Glutamatergic neuron (in vitro differentiated cells): Measurements from ENCODE around the gene THSD4. TPM values are rescaled to one million over a fixed set of nuclear protein-coding genes. Genes with fewer than 3 reads are reported as not detected.

Experiments used
- DNase-seq: peaks from one replicate; pipeline ENCODE4 v3.0.0; 2022
- H3K27ac Mint-ChIP-seq: one replicate; pipeline ENCODE4 v1.8.0; 2020; ENCODE audit warnings: mild to moderate bottlenecking, mixed read lengths, inconsistent platforms; ENCODE audit not compliant: unreplicated experiment
- H3K27me3 Mint-ChIP-seq: one replicate; pipeline ENCODE4 v1.8.0; 2020; ENCODE audit warnings: mild to moderate bottlenecking, moderate library complexity, mixed read lengths, inconsistent platforms; ENCODE audit not compliant: unreplicated experiment
- H3K36me3 Mint-ChIP-seq: one replicate; pipeline ENCODE4 v1.8.0; 2020; ENCODE audit warnings: mild to moderate bottlenecking, mixed read lengths, inconsistent platforms; ENCODE audit not compliant: unreplicated experiment
- H3K4me1 Mint-ChIP-seq: one replicate; pipeline ENCODE4 v1.8.0; 2020; ENCODE audit warnings: mild to moderate bottlenecking, low read depth, mixed read lengths, inconsistent platforms; ENCODE audit not compliant: unreplicated experiment
- H3K4me3 Mint-ChIP-seq: one replicate; pipeline ENCODE4 v1.8.0; 2020; ENCODE audit warnings: mild to moderate bottlenecking, mixed read lengths, inconsistent platforms; ENCODE audit not compliant: unreplicated experiment
- H3K9me3 Mint-ChIP-seq: one replicate; pipeline ENCODE4 v1.8.0; 2020; ENCODE audit warnings: mild to moderate bottlenecking, moderate library complexity, mixed read lengths, inconsistent platforms; ENCODE audit not compliant: unreplicated experiment
- total RNA-seq: library from RNA; stranded (reverse); fragmentation: NEBNext Ultra II Directional; extraction: Animal tissue kit (Norgen Biotek cat#: 25700); gene quantifications from one replicate; pipeline ENCODE4 v1.2.1, GENCODE V29; 2021; ENCODE audit not compliant: unreplicated experiment
- TF ChIP-seq, protein P1 (sequence below): fragments of 200-600 bp; sonication (generic); IDR thresholded peaks from one replicate; pipeline ENCODE4 v1.5.0; 2021; ENCODE audit not compliant: partially characterized antibody, unreplicated experiment

THSD4 gene
- total RNA-seq, 1 donor from 2014 or later = 12.3 TPM

DNA sequence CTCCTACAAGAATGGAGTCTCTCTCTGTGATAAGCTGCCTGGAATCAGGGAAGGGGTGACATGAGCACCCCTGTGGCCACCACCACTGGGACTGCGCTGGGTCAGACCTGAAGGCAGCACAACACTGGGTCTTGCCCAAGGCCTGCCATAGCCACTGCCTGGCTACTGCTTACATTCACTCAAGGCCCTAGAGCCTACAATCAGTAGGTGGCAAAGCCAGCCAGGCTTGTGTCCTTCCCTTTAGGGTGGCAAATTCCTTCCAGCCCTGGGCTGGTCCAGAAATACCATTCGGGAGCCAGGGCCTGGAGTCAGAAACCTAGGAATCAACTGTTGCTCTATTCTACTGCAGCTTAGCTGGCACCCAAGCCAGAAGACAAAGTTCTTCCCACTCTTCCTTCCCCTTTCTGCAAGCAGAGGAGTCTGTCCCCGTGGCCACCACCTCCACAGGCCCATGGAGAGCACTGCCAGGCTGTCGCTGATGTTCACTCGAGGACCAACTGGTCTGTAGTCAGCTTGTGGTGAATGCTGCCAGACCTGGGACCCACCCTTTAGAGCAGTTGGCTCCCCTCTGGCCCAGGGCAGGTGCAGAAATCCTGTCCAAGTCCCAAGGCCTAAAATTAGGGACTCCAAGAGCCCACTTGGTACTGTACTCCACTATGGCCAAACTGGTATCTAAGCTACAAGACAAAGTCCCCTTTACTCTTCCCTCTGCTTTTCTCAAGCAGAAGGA lies 307.4 kb downstream of the THSD4 start:
- H3K9me3 Mint-ChIP-seq = peaks cover 2% of the 10 kb centered on the region
- TF ChIP-seq, protein P1, sequence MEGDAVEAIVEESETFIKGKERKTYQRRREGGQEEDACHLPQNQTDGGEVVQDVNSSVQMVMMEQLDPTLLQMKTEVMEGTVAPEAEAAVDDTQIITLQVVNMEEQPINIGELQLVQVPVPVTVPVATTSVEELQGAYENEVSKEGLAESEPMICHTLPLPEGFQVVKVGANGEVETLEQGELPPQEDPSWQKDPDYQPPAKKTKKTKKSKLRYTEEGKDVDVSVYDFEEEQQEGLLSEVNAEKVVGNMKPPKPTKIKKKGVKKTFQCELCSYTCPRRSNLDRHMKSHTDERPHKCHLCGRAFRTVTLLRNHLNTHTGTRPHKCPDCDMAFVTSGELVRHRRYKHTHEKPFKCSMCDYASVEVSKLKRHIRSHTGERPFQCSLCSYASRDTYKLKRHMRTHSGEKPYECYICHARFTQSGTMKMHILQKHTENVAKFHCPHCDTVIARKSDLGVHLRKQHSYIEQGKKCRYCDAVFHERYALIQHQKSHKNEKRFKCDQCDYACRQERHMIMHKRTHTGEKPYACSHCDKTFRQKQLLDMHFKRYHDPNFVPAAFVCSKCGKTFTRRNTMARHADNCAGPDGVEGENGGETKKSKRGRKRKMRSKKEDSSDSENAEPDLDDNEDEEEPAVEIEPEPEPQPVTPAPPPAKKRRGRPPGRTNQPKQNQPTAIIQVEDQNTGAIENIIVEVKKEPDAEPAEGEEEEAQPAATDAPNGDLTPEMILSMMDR = no peak
- H3K27ac Mint-ChIP-seq = no peak overlapping the region
- H3K4me1 Mint-ChIP-seq = no peaks in the 10 kb centered on the region
- DNase-seq = no peak
- H3K27me3 Mint-ChIP-seq = peaks cover 4% of the 10 kb centered on the region
- peaks cover 12% of the 10 kb centered on the region for H3K36me3 Mint-ChIP-seq
- no peak overlapping the region for H3K4me3 Mint-ChIP-seq

DNA sequence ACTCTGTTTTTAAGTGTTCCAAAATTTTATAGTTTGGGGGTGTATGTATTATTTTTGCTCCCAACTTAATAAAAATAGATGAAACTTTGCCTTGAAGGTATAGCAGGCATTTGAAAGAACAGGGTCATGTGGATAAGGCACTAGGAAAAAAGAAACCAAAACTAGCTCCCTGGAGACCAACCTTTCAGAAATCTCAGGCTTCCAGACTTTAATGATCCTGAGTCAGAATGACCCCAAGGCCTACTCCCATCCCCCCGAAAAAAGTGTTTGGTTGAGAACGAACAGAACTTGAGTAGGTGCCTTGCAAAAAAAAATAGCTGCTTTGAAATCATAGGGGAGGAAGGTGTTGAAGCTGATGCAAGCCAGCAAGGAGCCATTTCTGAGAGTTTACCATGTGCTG lies 309.5 kb downstream of the THSD4 start:
- Mint-ChIP-seq H3K4me1 (no peaks in the 10 kb centered on the region), H3K27me3 (peaks cover 4% of the 10 kb centered on the region), H3K27ac (no peak overlapping the region), H3K9me3 (peaks cover 2% of the 10 kb centered on the region), H3K4me3 (no peak overlapping the region), H3K36me3 (peaks cover 12% of the 10 kb centered on the region)
- no peak for DNase-seq
- TF ChIP-seq, protein P1 = no peak

DNA sequence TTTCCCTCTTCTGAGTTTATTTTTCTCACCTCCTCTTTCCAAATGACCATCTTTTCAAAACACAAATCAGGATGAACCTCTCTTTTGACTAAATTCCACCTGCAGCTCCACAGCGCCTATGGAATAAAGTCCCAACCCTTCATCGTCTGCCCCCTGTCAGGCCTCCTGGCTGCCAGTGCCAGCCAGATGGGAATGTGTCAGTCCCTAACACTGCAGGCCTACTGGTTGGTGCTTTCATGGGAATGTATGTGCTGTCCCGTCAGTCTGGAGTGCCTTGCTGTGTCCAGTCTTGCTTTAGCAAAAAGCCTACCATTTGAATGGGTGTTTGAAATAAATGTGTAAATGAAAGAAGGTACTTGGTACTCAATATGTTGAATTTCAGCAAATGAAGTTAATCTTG lies 310.1 kb downstream of the THSD4 start:
- Mint-ChIP-seq H3K9me3 (peaks cover 2% of the 10 kb centered on the region), H3K4me3 (no peak overlapping the region), H3K36me3 (peaks cover 12% of the 10 kb centered on the region), H3K4me1 (no peaks in the 10 kb centered on the region), H3K27me3 (peaks cover 4% of the 10 kb centered on the region), H3K27ac (no peak overlapping the region)
- TF ChIP-seq, protein P1 = no peak
- DNase-seq = no peak

DNA sequence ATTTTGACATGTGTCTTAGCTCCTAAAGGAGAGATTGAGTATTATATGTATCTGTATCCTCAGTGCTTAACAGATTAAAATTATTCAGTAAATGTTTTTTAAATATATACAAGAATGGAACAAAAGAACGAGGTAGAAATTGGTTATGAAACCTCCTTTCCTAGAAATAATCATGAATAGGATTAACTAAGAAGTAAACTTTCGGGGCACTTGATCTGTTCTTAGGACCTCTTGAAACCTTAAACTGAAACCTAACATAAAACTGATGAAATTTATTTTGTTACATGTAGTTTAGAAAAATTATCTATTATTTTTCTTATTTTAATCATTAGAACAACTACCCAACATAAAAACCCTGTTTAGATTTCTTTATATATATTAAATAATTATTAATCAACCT lies 311.5 kb downstream of the THSD4 start:
- Mint-ChIP-seq H3K4me1 (no peaks in the 10 kb centered on the region), H3K27ac (no peak overlapping the region), H3K27me3 (peaks cover 4% of the 10 kb centered on the region), H3K36me3 (peaks cover 5% of the 10 kb centered on the region), H3K4me3 (no peak overlapping the region), H3K9me3 (no peaks in the 10 kb centered on the region)
- TF ChIP-seq, protein P1 = no peak
- no peak for DNase-seq

DNA sequence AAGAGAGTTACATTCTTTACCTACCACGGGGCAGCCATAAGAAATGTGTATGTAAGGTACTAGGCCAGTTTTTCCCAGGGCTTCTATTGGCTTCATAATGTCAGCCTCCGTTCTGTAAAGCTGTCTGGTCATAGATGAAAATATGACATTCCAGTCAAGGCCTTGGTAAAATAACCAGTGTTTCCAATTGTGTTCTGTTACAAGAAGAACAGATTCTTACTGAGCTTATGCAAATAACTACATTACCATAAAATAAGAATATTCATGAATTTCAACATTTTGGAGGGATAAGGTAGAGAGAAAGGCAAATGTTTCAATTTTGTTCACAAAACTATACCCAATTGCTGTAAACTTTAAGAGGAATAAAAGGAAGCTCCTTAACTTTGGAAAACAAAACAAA lies 315.5 kb downstream of the THSD4 start:
- Mint-ChIP-seq H3K9me3 (no peaks in the 10 kb centered on the region), H3K36me3 (no peaks in the 10 kb centered on the region), H3K4me3 (no peak overlapping the region), H3K4me1 (no peaks in the 10 kb centered on the region), H3K27ac (no peak overlapping the region), H3K27me3 (no peaks in the 10 kb centered on the region)
- no peak for DNase-seq
- TF ChIP-seq, protein P1 = no peak
